Sigmoid colon (tissue), 7 donors: ENCODE data around the gene USP9X. TPM values are rescaled to one million over a fixed set of nuclear protein-coding genes. Genes with fewer than 3 reads are reported as not detected.

Experiments used
- DNase-seq: peaks from one replicate; pipeline ENCODE4 v3.0.0-alpha.2; 2019
- H3K27ac ChIP-seq, 4 donors: fragments of 200-600 bp; sonication (generic); one replicate each; pipeline ENCODE4 v1.5.1; 2016 to 2019; ENCODE audit warnings: mild to moderate bottlenecking in 1 of 4
- H3K27me3 ChIP-seq, 3 donors: fragments of 200-600 bp; sonication (generic); one replicate each; pipeline ENCODE4 v1.5.1; 2019; ENCODE audit warnings: mild to moderate bottlenecking in 1 of 3
- H3K36me3 ChIP-seq, 4 donors: fragments of 200-600 bp; sonication (generic); one replicate each; pipeline ENCODE4 v1.5.1; 2016 to 2019
- H3K4me1 ChIP-seq, 4 donors: fragments of 200-600 bp; sonication (generic); one replicate each; pipeline ENCODE4 v1.5.1; 2017 to 2019
- H3K4me3 ChIP-seq, 4 donors: fragments of 200-600 bp; sonication (generic); one replicate each; pipeline ENCODE4 v1.5.1; 2017 to 2019; ENCODE audit warnings: mild to moderate bottlenecking in 2 of 4, moderate library complexity in 1 of 4
- H3K9me3 ChIP-seq, 4 donors: fragments of 200-600 bp in 3 of 4; sonication (generic) in 3 of 4; one replicate each; pipeline versions ENCODE4 v1.5.1 to v1.6.1; 2013 to 2019
- EP300 ChIP-seq, 4 donors: sonication (generic); formaldehyde crosslinking; IDR thresholded peaks; one replicate each; pipeline ENCODE4 v1.6.1; 2017; ENCODE audit warnings: antibody characterized with exemption in 4 of 4
- POLR2A ChIP-seq, 2 donors: fragments of 450-650 bp; IDR thresholded peaks; one replicate each; pipeline ENCODE4 v1.6.1; 2016; ENCODE audit warnings: antibody characterized with exemption in 2 of 2, mild to moderate bottlenecking in 2 of 2, moderate library complexity in 2 of 2
- POLR2AphosphoS5 ChIP-seq, 4 donors: sonication (generic); formaldehyde crosslinking; IDR thresholded peaks; one replicate each; pipeline ENCODE4 v1.6.1; 2017; ENCODE audit warnings: antibody characterized with exemption in 4 of 4
- WGBS, 2 donors: extraction: QIAGEN DNeasy Blood & Tissue Kit; methylation state at CpG; one replicate each; pipeline ENCODE4 v1.1.7; 2013; 5-methylcytosine and 5-hydroxymethylcytosine counted together
- intact Hi-C: fragments of 100-400 bp; cut with DNase I; formaldehyde crosslinking; loops from one replicate; pipeline ENCODE4 v1.15.1; 2023
- polyA plus RNA-seq, 3 donors: library from polyadenylated mRNA; stranded (reverse); fragments of 200-250 nt; gene quantifications; one replicate each; pipeline ENCODE4 v1.2.3, GENCODE V29; 2013
- total RNA-seq, 4 donors: library from RNA; depleted of rRNA; stranded (reverse); fragments of >200 nt; gene quantifications; one replicate each; pipeline ENCODE4 v1.1.0, GENCODE V29; 2016
- TF ChIP-seq, protein P1 (sequence below), 4 experiments: fragments of 450-650 bp in 3 of 4; fragments of 200-600 bp in 1 of 4; IDR thresholded peaks; one replicate each; pipeline ENCODE4 v1.5.1; 2016 to 2019; ENCODE audit warnings: antibody characterized with exemption in 4 of 4, mild to moderate bottlenecking in 3 of 4, moderate library complexity in 2 of 4
- donor health status: healthy with polysubstance abuse.
- donor health status: Bipolar disorder and iron deficiency.
- donor health status: healthy.

USP9X gene
- total and polyA plus RNA-seq, 7 donors: 9.6 to 84.5 (median 64.3) TPM

- Histone ChIP-seq H3K27me3 (no peaks in the 10 kb centered on the region), H3K36me3 (no peaks in the 10 kb centered on the region), H3K27ac (no peak overlapping the region), H3K9me3 (no peaks in the 10 kb centered on the region), H3K4me1 (peaks cover 0 to 39% (median 12%) of the 10 kb centered on the region in 4 donors), H3K4me3 (no peak overlapping the region)
- no peak for TF ChIP-seq EP300 (IDR thresholded peaks at IDR 0.05)
- no peak for TF ChIP-seq POLR2AphosphoS5 (IDR thresholded peaks at IDR 0.05)
- TF ChIP-seq POLR2A (IDR thresholded peaks at IDR 0.05): no peak
- TF ChIP-seq, protein P1, sequence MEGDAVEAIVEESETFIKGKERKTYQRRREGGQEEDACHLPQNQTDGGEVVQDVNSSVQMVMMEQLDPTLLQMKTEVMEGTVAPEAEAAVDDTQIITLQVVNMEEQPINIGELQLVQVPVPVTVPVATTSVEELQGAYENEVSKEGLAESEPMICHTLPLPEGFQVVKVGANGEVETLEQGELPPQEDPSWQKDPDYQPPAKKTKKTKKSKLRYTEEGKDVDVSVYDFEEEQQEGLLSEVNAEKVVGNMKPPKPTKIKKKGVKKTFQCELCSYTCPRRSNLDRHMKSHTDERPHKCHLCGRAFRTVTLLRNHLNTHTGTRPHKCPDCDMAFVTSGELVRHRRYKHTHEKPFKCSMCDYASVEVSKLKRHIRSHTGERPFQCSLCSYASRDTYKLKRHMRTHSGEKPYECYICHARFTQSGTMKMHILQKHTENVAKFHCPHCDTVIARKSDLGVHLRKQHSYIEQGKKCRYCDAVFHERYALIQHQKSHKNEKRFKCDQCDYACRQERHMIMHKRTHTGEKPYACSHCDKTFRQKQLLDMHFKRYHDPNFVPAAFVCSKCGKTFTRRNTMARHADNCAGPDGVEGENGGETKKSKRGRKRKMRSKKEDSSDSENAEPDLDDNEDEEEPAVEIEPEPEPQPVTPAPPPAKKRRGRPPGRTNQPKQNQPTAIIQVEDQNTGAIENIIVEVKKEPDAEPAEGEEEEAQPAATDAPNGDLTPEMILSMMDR (IDR thresholded peaks at IDR 0.05): no peak
- no peak for DNase-seq
- 67 to 78% methylated on average over 5 of the region's 5 CpGs for WGBS, 2 donors
- intact Hi-C loops: loop anchor here (5.0 to 10.0 kb wide), 3 partner anchors 173 to 323 kb away; no protein-coding TSS in a partner anchor
These were observed 32.9 kb downstream of the USP9X start for GRCh38 chrX:41118156-41118555.

GRCh38 chrX:41119803-41120202 is 34.6 kb downstream of the USP9X start:
- H3K4me1 ChIP-seq: peaks cover 0 to 35% (median 12%) of the 10 kb centered on the region in 4 donors
- WGBS, 2 donors: 76 to 92% methylated on average over 6 of the region's 6 CpGs

DNA sequence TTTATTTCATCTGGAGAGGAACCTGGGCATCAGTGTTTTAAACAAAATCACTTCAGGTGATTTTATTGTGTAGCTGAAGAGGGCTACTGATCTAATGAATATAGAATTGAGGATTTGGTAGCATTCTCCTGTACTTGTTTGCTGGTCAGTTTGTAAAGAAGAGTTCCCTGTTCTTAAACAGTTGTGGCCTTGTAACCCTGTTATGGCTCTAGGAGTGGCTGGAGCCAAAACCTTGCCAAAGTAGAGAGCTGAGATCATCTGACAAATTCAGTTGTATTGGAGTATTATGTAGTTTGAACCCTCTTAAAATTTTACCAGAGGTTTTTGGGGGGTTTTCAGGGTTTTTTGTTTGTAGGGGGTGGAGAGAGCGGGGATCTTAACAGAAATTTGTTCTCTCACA is 36.5 kb downstream of the USP9X start:
- no peaks in the 10 kb centered on the region for H3K27me3 ChIP-seq
- H3K4me1 ChIP-seq: peaks cover 0 to 23% (median 8%) of the 10 kb centered on the region in 4 donors
- DNase-seq: no peak
- H3K4me3 ChIP-seq: no peak overlapping the region
- H3K9me3 ChIP-seq: no peaks in the 10 kb centered on the region
- TF ChIP-seq POLR2AphosphoS5 (IDR thresholded peaks at IDR 0.05) (no peak), EP300 (IDR thresholded peaks at IDR 0.05) (no peak), POLR2A (IDR thresholded peaks at IDR 0.05) (no peak)
- TF ChIP-seq, protein P1 (IDR thresholded peaks at IDR 0.05): no peak
- 98 to 100% methylated on average over 1 of the region's 1 CpG for WGBS, 2 donors
- intact Hi-C loops: no loop called here
- H3K36me3 ChIP-seq: no peaks in the 10 kb centered on the region
- no peak overlapping the region for H3K27ac ChIP-seq

More at GRCh38 chrX:41119803-41120202, 34.6 kb downstream of the USP9X start:
- Histone ChIP-seq H3K9me3 (no peaks in the 10 kb centered on the region), H3K4me3 (no peak overlapping the region), H3K27me3 (no peaks in the 10 kb centered on the region), H3K36me3 (no peaks in the 10 kb centered on the region), H3K27ac (no peak overlapping the region)
- no peak for DNase-seq
- intact Hi-C loops: loop anchor here (5.0 to 10.0 kb wide), 3 partner anchors 175 to 325 kb away; no protein-coding TSS in a partner anchor
- no peak for TF ChIP-seq POLR2A (IDR thresholded peaks at IDR 0.05)

- DNase-seq: no peak
- no peaks in the 10 kb centered on the region for H3K9me3 ChIP-seq
- H3K4me1 ChIP-seq: peaks cover 0 to 28% (median 11%) of the 10 kb centered on the region in 4 donors
- no peak overlapping the region for H3K4me3 ChIP-seq
- no peak overlapping the region for H3K27ac ChIP-seq
- TF ChIP-seq, protein P1 (IDR thresholded peaks at IDR 0.05): no peak
- TF ChIP-seq POLR2A (IDR thresholded peaks at IDR 0.05): no peak
- no peak for TF ChIP-seq EP300 (IDR thresholded peaks at IDR 0.05)
- no peak for TF ChIP-seq POLR2AphosphoS5 (IDR thresholded peaks at IDR 0.05)
- H3K36me3 ChIP-seq: no peaks in the 10 kb centered on the region
- intact Hi-C loops: no loop called here
- 89 to 93% methylated on average over 7 of the region's 7 CpGs for WGBS, 2 donors
- H3K27me3 ChIP-seq: no peaks in the 10 kb centered on the region
These were observed 37.5 kb downstream of the USP9X start for GRCh38 chrX:41122664-41123257.

GRCh38 chrX:41127477-41128192 is 42.4 kb downstream of the USP9X start:
- Histone ChIP-seq H3K27ac (no peak overlapping the region), H3K27me3 (no peaks in the 10 kb centered on the region), H3K4me3 (no peak overlapping the region), H3K36me3 (peaks cover 0 to 12% (median 0%) of the 10 kb centered on the region in 4 donors), H3K4me1 (peaks cover 0 to 17% (median 7%) of the 10 kb centered on the region in 4 donors), H3K9me3 (no peaks in the 10 kb centered on the region)
- 6 to 27% methylated on average over 6 of the region's 6 CpGs for WGBS, 2 donors
- no peak for DNase-seq
- no peak for TF ChIP-seq EP300 (IDR thresholded peaks at IDR 0.05)
- TF ChIP-seq POLR2A (IDR thresholded peaks at IDR 0.05): no peak
- TF ChIP-seq, protein P1 (IDR thresholded peaks at IDR 0.05): no peak
- no peak for TF ChIP-seq POLR2AphosphoS5 (IDR thresholded peaks at IDR 0.05)
- intact Hi-C loops: no loop called here
